ENCODE measurements around the gene CPE.

DNA sequence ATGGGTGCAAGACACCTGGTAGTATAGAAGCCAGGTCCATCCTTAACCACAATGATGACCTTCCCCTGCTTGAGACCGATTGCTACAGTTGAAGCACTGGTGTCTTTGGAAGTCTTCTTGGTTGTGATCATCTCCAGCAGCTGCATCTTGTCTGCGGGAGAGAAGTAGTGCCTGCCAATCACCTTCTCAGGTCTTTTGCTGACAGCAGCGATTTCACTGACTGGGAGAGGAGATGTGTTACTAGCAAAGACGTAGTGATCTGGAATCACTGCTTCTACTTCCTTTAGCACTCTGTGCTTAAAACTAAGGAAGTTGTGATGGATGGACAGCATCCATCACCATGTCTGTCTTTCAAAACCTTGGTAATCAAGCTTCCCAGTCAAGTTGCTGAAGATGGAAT is 25.9 kb downstream of the CPE start:
- no peak for TF ChIP-seq CTCF (IDR thresholded peaks at IDR 0.05; ENCODE audit: insufficient read depth, low read length)
- TF ChIP-seq POLR2AphosphoS5 (IDR thresholded peaks at IDR 0.05; ENCODE audit: low read depth): no peak
- TF ChIP-seq GABPA (IDR thresholded peaks at IDR 0.05; ENCODE audit: low read depth): no peak

All from HL-60 (cell line).